ENCODE data around the gene C15orf39. TPM values are rescaled to one million over a fixed set of nuclear protein-coding genes. Genes with fewer than 3 reads are reported as not detected.
A peak's percentile ranks its signal among the peaks of the same experiment; 100 is the strongest.

The C15orf39 gene
- total RNA-seq, 1 experiment from 2014 or later, result 22.7 TPM

DNA sequence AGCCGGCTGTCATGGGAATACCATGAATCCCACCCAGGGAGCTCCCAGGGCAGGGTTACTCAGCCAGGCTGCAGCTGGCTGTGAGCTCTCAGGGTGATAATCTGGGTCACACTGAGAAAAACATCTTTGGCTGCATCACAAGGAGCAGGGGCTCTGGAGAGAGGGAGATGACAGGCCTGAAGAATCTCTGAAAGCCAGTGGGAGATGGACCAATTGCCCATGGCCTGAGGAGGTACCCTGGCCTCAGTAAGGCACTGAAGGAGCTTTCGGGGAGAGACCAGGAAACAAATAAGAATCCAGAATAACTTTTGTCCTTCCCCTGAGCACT is 28.3 kb downstream of the C15orf39 start:
- no peak overlapping the region for H3K27ac ChIP-seq
- no peaks in the 10 kb centered on the region for H3K36me3 ChIP-seq
- no peak overlapping the region for H3K4me3 ChIP-seq
- H3K9me3 ChIP-seq (replicated peaks), result no peaks in the 10 kb centered on the region; the same call in 1 of the 2 replicates
- peaks cover 18% of the 10 kb centered on the region for H3K27me3 ChIP-seq (replicated peaks)
- no peaks in the 10 kb centered on the region; the same call in 1 of the 2 replicates for H3K4me1 ChIP-seq (replicated peaks)
- no peak for DNase-seq (ENCODE audit: low read depth in 1 of 2, low spot score in 2 of 2)

- Histone ChIP-seq H3K4me1 (replicated peaks) (no peaks in the 10 kb centered on the region; the same call in 1 of the 2 replicates), H3K27me3 (replicated peaks) (peaks cover 18% of the 10 kb centered on the region), H3K36me3 (no peaks in the 10 kb centered on the region), H3K9me3 (replicated peaks) (no peaks in the 10 kb centered on the region; the same call in 1 of the 2 replicates), H3K4me3 (no peak overlapping the region), H3K27ac (no peak overlapping the region)
- DNase-seq (ENCODE audit: low read depth in 1 of 2, low spot score in 2 of 2), result no peak
These were observed 29.1 kb downstream of the C15orf39 start for GRCh38 chr15:75230551-75231371.

- Histone ChIP-seq H3K27ac (no peak overlapping the region), H3K36me3 (no peaks in the 10 kb centered on the region)
These were observed 30.2 kb downstream of the C15orf39 start for GRCh38 chr15:75231836-75232235.

DNA sequence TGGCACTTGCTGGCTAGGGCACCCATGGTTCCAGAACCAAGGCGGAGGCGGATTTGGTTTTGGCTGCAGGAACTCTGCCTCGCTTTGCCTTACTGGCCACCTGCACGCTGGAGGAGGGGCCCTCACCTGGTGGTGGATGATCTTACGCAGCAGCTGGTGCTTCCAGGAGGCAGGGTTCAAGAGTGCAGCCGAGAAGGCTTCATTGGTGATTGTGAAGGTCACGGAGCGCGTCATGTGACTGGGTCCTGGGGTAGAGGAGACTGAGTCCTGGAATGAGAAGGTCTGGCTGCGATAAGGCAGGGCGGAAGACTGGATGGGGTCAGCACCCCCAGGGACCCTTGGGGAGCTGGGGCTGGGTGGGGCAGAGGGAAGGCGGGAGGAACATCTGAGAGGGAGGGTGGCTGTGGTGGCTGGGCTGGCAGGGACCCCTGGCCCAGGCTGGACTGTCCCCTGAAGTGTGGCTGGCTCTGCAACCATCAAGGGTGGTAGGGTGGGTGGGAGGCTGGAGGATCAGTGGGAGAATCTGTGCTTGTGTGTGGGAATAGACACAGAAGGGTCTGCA is 30.7 kb downstream of the C15orf39 start:
- H3K36me3 ChIP-seq, result no peaks in the 10 kb centered on the region
- peaks cover 18% of the 10 kb centered on the region for H3K27me3 ChIP-seq (replicated peaks)
- H3K27ac ChIP-seq, result no peak overlapping the region
- DNase-seq (ENCODE audit: low read depth in 1 of 2, low spot score in 2 of 2), result no peak
- no peaks in the 10 kb centered on the region; the same call in 1 of the 2 replicates for H3K9me3 ChIP-seq (replicated peaks)
- no peak overlapping the region for H3K4me3 ChIP-seq
- no peaks in the 10 kb centered on the region; the same call in 1 of the 2 replicates for H3K4me1 ChIP-seq (replicated peaks)

More at GRCh38 chr15:75231836-75232235, 30.2 kb downstream of the C15orf39 start:
- Histone ChIP-seq H3K4me3 (no peak overlapping the region), H3K9me3 (replicated peaks) (no peaks in the 10 kb centered on the region; the same call in 1 of the 2 replicates), H3K27me3 (replicated peaks) (peaks cover 18% of the 10 kb centered on the region), H3K4me1 (replicated peaks) (no peaks in the 10 kb centered on the region; the same call in 1 of the 2 replicates)
- no peak for DNase-seq (ENCODE audit: low read depth in 1 of 2, low spot score in 2 of 2)

- no peak overlapping the region for H3K27ac ChIP-seq
- no peaks in the 10 kb centered on the region; the same call in 1 of the 2 replicates for H3K4me1 ChIP-seq (replicated peaks)
- no peaks in the 10 kb centered on the region; the same call in 1 of the 2 replicates for H3K9me3 ChIP-seq (replicated peaks)
- H3K27me3 ChIP-seq (replicated peaks), result peaks cover 18% of the 10 kb centered on the region
- H3K4me3 ChIP-seq, result no peak overlapping the region
- H3K36me3 ChIP-seq, result no peaks in the 10 kb centered on the region
- DNase-seq (ENCODE audit: low read depth in 1 of 2, low spot score in 2 of 2), result no peak
These were observed 31.3 kb downstream of the C15orf39 start for GRCh38 chr15:75232826-75233503.

DNA sequence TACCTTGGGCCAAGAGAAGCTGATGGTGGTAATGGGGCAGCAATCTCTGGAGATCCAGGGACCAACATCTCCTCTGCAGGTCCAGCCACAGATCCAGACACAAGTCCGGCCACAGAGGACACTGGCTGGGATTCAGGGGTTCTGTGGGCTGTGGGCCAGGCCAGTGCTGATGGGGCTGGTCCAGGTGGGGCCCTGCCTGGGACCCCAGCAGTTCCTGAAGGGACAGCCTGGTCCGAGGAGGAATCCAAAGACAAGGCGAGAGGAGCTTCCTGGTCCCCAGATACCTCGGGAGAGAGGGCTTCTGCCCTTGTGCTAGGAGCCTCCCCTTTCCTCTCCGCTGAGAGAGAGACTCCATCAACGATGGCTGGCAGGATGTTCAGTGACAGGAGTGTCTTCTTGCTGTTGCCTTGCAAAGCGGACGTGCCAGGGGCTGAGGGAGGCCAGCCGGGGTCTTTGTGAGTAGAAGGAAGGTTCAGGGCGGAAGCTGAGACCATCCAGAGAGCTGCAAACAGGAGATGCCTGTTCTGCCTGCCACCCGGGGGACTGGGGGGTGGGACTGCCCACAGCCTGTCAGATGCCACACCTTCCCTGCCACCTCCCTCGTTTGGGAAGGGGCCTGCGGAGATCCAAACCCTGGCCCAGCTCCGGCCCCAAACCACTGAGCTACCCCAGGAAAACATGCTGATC is 32.0 kb downstream of the C15orf39 start:
- no peaks in the 10 kb centered on the region; the same call in 1 of the 2 replicates for H3K9me3 ChIP-seq (replicated peaks)
- H3K27me3 ChIP-seq (replicated peaks), result peaks cover 18% of the 10 kb centered on the region
- no peaks in the 10 kb centered on the region; the same call in 1 of the 2 replicates for H3K4me1 ChIP-seq (replicated peaks)
- no peak overlapping the region for H3K4me3 ChIP-seq
- no peak for DNase-seq (ENCODE audit: low read depth in 1 of 2, low spot score in 2 of 2)
- H3K36me3 ChIP-seq, result no peaks in the 10 kb centered on the region
- no peak overlapping the region for H3K27ac ChIP-seq

DNA sequence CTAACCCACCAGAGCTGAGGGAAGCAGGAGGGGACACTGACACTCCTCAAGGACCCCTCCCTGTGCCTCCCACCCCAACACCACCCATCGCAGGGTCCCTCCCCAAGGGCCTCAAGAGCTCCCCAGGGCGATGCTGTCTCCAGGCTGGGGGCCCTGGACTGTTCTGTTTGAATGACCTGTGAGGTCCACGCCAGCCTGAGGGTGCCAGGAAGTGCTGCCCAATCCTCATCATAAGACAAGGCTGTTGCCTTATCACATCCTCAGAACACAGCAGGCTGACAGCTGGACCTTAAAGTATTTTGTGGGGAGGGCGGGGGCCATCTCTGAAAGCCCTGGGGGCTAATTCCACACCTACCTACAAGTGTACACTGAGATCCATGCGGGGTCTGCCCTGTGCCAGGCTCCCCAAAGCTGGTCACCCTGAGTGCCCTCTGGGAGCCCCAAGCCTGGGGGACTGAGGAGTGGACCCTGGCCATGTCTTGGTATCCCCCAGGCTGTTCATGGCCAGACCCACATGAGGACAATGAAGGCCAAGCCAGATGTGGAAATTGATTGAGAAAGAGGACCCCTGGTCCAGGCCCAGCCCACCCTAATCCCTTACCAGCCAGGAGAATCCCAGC is 32.6 kb downstream of the C15orf39 start:
- no peaks in the 10 kb centered on the region; the same call in 1 of the 2 replicates for H3K4me1 ChIP-seq (replicated peaks)
- H3K36me3 ChIP-seq, result no peaks in the 10 kb centered on the region
- no peaks in the 10 kb centered on the region; the same call in 1 of the 2 replicates for H3K9me3 ChIP-seq (replicated peaks)
- H3K27ac ChIP-seq, result no peak overlapping the region
- peaks cover 18% of the 10 kb centered on the region for H3K27me3 ChIP-seq (replicated peaks)
- no peak overlapping the region for H3K4me3 ChIP-seq
- no peak for DNase-seq (ENCODE audit: low read depth in 1 of 2, low spot score in 2 of 2)

DNA sequence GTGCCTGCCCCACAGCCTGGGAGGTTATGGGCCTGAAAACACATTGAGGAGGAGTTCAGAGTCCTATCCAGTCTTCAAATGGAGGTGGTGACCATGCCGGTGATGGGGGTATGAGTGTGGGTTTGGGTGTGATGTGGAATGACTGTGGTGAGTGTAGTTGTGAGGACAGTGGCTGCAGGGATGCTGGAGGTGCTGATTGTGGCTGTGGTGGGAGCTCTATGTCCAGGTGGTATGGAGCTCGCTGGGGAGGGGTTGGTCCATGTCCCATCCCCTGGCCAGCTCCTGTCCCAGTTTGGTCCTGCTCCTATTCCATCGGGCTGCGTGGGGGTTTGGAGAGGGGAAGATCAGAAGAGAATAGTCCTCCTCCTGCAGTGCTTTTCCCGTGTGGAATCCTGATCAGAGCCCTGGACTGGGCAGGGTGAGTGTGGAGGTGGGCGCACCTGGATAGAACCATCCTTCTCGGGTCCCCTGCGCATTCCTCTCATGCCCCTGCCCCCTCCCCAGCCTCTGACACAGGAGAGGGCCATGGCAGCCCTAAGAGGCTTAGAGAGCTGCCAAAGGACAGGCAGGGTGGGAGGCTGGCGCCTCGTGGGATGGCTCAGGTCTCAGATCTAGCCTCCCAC is 33.5 kb downstream of the C15orf39 start:
- Histone ChIP-seq H3K27me3 (replicated peaks) (peaks cover 19% of the 10 kb centered on the region), H3K4me1 (replicated peaks) (no peaks in the 10 kb centered on the region), H3K36me3 (no peaks in the 10 kb centered on the region), H3K27ac (no peak overlapping the region), H3K9me3 (replicated peaks) (no peaks in the 10 kb centered on the region; the same call in 1 of the 2 replicates), H3K4me3 (no peak overlapping the region)
- DNase-seq (ENCODE audit: low read depth in 1 of 2, low spot score in 2 of 2), result no peak

GRCh38 chr15:75235760-75236729 is 34.4 kb downstream of the C15orf39 start:
- Histone ChIP-seq H3K27ac (no peak overlapping the region), H3K27me3 (replicated peaks) (peaks cover 28% of the 10 kb centered on the region), H3K4me1 (replicated peaks) (no peaks in the 10 kb centered on the region), H3K9me3 (replicated peaks) (no peaks in the 10 kb centered on the region; the same call in 1 of the 2 replicates), H3K36me3 (no peaks in the 10 kb centered on the region), H3K4me3 (no peak overlapping the region)
- DNase-seq (ENCODE audit: low read depth in 1 of 2, low spot score in 2 of 2), result no peak

DNA sequence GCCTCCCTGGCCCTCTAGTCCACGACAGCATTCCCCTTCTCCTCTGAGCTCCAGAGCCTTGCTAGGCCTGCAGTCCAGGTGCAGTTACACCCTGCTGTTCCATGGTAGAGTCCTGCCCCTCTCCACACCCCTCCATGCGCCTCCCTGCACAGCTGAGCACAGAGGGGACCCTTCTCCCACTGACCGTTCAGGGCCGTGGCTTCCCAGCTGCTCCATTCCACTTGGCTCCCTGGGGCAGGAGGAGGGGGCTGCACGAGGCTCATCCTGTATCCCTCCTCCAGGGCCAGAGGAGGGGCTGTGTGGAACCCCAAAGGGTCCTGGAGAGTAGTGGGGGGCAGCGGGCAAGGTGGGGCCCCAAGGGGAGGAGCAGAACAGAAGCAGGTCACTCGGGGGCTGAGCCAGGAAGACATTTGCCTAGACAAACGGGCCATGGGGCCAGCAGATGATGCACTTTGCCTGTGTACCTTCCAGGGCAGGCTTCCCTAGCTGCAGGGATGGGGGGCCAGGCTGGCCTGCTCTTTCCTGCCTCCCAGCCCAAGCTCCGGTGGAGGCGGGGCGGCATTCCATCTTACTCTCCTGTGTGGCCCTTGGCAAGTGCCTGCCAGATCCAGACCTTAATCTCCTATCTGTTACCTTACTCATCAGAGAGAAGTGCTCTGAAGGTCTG is 35.8 kb downstream of the C15orf39 start:
- H3K4me3 ChIP-seq, result no peak overlapping the region
- H3K4me1 ChIP-seq (replicated peaks), result no peaks in the 10 kb centered on the region
- H3K27me3 ChIP-seq (replicated peaks), result peaks cover 31% of the 10 kb centered on the region
- H3K36me3 ChIP-seq, result no peaks in the 10 kb centered on the region
- peak in 1 of 2 experiments; percentile 30 for DNase-seq (ENCODE audit: low read depth in 1 of 2, low spot score in 2 of 2)
- H3K9me3 ChIP-seq (replicated peaks), result no peaks in the 10 kb centered on the region; the same call in 1 of the 2 replicates
- no peak overlapping the region for H3K27ac ChIP-seq

- peak in 1 of 2 experiments; percentile 36 for DNase-seq (ENCODE audit: low read depth in 1 of 2, low spot score in 2 of 2)
- no peaks in the 10 kb centered on the region; the same call in 1 of the 2 replicates for H3K9me3 ChIP-seq (replicated peaks)
- H3K27ac ChIP-seq, result no peak overlapping the region
- H3K36me3 ChIP-seq, result no peaks in the 10 kb centered on the region
- no peak overlapping the region for H3K4me3 ChIP-seq
- no peaks in the 10 kb centered on the region for H3K4me1 ChIP-seq (replicated peaks)
- peaks cover 29% of the 10 kb centered on the region for H3K27me3 ChIP-seq (replicated peaks)
These were observed 36.5 kb downstream of the C15orf39 start for GRCh38 chr15:75238150-75238549.
